A673 (cell line): ENCODE measurements around the gene ARID3B.

Experiments used
- CTCF ChIP-seq: fragments of 300-800, 200-600 bp; sonication (generic); conservative IDR thresholded peaks from 2 replicates; pipeline ENCODE4 v1.5.1; 2017; ENCODE audit warnings: low read depth, mild to moderate bottlenecking, antibody characterized with exemption, low read length, moderate library complexity, mixed read lengths
- EZH2 ChIP-seq: fragments of 200-600 bp; sonication (generic); IDR thresholded peaks from 2 replicates; pipeline ENCODE4 v1.6.1; 2017; ENCODE audit warnings: borderline replicate concordance, low read depth, mild to moderate bottlenecking, mixed read lengths, antibody characterized with exemption, low read length; ENCODE audit not compliant: poor library complexity, severe bottlenecking

GRCh38 chr15:74531144-74531811, 9.7 kb upstream of the ARID3B start:
- no peak for TF ChIP-seq CTCF
- no peak for TF ChIP-seq EZH2
